Mucosa of descending colon (tissue), 3 donors: Measurements from ENCODE around the gene ZBTB7C. TPM values are rescaled to one million over a fixed set of nuclear protein-coding genes. Genes with fewer than 3 reads are reported as not detected.

Source experiments
- ATAC-seq: fragments of 200-7000 bp; cut with Tn5 transposase; one replicate; pipeline ENCODE4 v1.9.1; 2020; ENCODE audit warnings: mild to moderate bottlenecking, moderate library complexity
- DNase-seq, 3 donors: peaks; one replicate each; pipeline ENCODE4 v3.0.0-alpha.2; 2020
- H3K36me3 ChIP-seq: fragments of 200-600 bp; one replicate; pipeline ENCODE4 v1.8.0; 2021; ENCODE audit warnings: low read depth, mild to moderate bottlenecking
- H3K4me1 ChIP-seq: fragments of 200-600 bp; one replicate; pipeline ENCODE4 v1.8.0; 2021; ENCODE audit warnings: low read depth, mild to moderate bottlenecking
- H3K4me3 ChIP-seq: fragments of 200-600 bp; one replicate; pipeline ENCODE4 v1.8.0; 2021; ENCODE audit warnings: mild to moderate bottlenecking
- H3K9me3 ChIP-seq: fragments of 200-600 bp; one replicate; pipeline ENCODE4 v1.8.0; 2021; ENCODE audit warnings: mild to moderate bottlenecking
- intact Hi-C, 2 donors: fragments of 100-400 bp; cut with DNase I in 1 of 2; cut with micrococcal nuclease in 1 of 2; formaldehyde crosslinking; loops; one replicate each; pipeline versions ENCODE4 v1.11.0 to v1.11.1; 2022; cut with DNase I, micrococcal nuclease
- total RNA-seq, 3 donors: library from RNA; stranded (reverse); fragmentation: NEBNext Ultra II Directional in 2 of 3; extraction: Animal tissue kit (Norgen Biotek cat#: 25700) in 2 of 3; gene quantifications; one replicate each; pipeline versions ENCODE4 v1.2.1 to v1.2.4, GENCODE V29; 2021 to 2023
- TF ChIP-seq, protein P1 (sequence below): fragments of 200-600 bp; IDR thresholded peaks from one replicate; pipeline ENCODE4 v1.8.0; 2022; ENCODE audit warnings: antibody characterized with exemption, mild to moderate bottlenecking
- donor health status: DM: no; HTN: no; CAD: no; lungs with moderate emphysema.
- donor health status: DM: no; HTN: no; CAD: no.
- donor health status: DM: no; HTN: yes; CAD: no.

ZBTB7C gene
- total RNA-seq, 3 donors from 2014 or later: 20.8 to 56.6 (median 38.2) TPM

DNA sequence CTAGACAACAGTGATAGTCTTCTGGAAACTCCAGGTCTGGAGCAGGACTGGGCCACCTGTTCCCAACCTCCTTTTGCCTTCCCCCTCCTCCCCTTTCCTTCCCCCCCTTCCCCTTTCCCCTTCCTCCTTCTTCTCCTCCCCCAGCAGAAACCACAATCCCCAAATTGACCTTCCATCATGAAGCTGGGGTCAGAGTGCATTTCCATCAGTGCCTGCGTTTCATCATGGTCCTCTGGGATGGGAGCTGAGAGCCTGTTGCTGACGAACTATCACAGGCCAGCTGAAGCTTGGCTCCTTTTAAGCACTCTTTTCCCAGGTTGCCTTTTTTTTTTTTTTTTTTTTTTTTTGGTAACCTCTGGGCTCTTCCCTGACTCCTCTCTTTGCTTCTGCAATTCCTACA lies 426.1 kb downstream of the ZBTB7C start:
- H3K4me1 ChIP-seq: peaks cover 2% of the 10 kb centered on the region
- TF ChIP-seq, protein P1, sequence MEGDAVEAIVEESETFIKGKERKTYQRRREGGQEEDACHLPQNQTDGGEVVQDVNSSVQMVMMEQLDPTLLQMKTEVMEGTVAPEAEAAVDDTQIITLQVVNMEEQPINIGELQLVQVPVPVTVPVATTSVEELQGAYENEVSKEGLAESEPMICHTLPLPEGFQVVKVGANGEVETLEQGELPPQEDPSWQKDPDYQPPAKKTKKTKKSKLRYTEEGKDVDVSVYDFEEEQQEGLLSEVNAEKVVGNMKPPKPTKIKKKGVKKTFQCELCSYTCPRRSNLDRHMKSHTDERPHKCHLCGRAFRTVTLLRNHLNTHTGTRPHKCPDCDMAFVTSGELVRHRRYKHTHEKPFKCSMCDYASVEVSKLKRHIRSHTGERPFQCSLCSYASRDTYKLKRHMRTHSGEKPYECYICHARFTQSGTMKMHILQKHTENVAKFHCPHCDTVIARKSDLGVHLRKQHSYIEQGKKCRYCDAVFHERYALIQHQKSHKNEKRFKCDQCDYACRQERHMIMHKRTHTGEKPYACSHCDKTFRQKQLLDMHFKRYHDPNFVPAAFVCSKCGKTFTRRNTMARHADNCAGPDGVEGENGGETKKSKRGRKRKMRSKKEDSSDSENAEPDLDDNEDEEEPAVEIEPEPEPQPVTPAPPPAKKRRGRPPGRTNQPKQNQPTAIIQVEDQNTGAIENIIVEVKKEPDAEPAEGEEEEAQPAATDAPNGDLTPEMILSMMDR: no peak
- no peaks in the 10 kb centered on the region for H3K9me3 ChIP-seq
- no peak for DNase-seq
- intact Hi-C loops: no loop called here
- no peaks in the 10 kb centered on the region for H3K36me3 ChIP-seq
- no peak overlapping the region for H3K4me3 ChIP-seq
- no peak for ATAC-seq

DNA sequence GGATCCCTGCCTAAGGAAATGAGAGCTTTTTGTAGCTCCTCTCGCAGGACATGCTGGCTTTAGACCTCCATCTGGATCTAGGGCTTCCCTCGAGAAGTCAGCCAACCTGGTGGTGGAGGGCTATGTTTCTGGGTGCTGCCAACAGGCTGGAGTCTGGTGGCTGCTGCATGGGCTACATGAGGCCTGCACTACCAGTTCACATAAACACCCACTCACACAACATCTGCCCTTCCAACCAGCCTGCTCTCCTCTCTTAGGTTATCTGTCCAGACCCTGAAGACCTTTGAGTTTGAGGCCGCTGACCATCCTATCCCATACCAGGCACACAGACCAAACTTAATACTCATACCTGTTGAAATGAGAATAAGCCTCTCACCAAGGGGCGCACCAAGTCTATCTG lies 427.4 kb downstream of the ZBTB7C start:
- intact Hi-C loops: no loop called here
- Histone ChIP-seq H3K4me1 (peaks cover 2% of the 10 kb centered on the region), H3K4me3 (no peak overlapping the region), H3K36me3 (no peaks in the 10 kb centered on the region), H3K9me3 (no peaks in the 10 kb centered on the region)
- TF ChIP-seq, protein P1: no peak
- DNase-seq (no peak), ATAC-seq (no peak)

DNA sequence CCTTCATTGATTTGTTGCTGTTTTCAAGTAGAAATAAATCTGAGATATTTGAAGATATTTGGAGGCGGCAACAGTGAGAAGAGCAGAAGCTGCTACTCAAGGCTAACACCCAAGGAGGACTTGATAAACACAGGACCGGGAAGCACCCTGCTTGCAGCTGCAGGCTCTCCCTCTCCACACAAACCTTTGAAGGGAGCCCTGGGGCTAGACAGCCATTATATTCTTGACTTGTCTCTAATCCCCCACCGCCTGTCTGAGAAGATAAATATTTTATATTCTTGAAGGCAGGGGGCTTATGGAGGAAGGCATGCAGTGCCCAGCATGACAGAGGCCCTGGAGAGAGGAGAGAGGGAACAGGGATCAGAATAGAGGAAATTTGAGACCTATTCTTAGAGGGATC lies 427.9 kb downstream of the ZBTB7C start:
- ATAC-seq (no peak), DNase-seq (no peak)
- TF ChIP-seq, protein P1: no peak
- intact Hi-C loops: no loop called here
- H3K4me1 ChIP-seq: no peaks in the 10 kb centered on the region
- no peaks in the 10 kb centered on the region for H3K9me3 ChIP-seq
- H3K36me3 ChIP-seq: no peaks in the 10 kb centered on the region
- no peak overlapping the region for H3K4me3 ChIP-seq

- intact Hi-C loops: no loop called here
- Histone ChIP-seq H3K4me1 (no peaks in the 10 kb centered on the region), H3K36me3 (no peaks in the 10 kb centered on the region), H3K9me3 (no peaks in the 10 kb centered on the region), H3K4me3 (no peak overlapping the region)
- DNase-seq: no peak
- ATAC-seq: no peak
- TF ChIP-seq, protein P1: no peak
Measured at GRCh38 chr18:47979611-47980200, 429.5 kb downstream of the ZBTB7C start.

DNA sequence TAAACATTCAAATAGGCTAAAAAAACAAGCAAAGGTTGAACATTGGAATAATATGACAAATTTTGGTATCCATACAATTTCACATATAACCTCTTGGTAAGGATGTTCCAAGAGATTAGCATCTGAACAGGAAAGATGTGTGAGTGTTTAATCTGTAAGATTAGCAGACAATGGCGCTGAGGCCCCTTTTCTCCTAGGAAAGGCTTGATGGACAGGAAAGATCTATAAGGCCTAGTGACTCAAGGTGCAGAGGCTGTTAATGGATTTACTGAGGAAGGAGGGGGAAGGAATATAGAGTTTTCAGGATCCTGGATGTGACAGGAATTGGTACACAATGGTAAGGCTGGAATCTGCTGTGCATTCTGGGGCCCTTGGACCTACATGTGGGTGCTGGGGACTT lies 430.6 kb downstream of the ZBTB7C start:
- Histone ChIP-seq H3K9me3 (no peaks in the 10 kb centered on the region), H3K4me1 (no peaks in the 10 kb centered on the region), H3K4me3 (no peak overlapping the region), H3K36me3 (no peaks in the 10 kb centered on the region)
- no peak for DNase-seq
- no peak for ATAC-seq
- intact Hi-C loops: no loop called here
- TF ChIP-seq, protein P1: no peak

GRCh38 chr18:47978141-47978540 lies 431.0 kb downstream of the ZBTB7C start:
- H3K36me3 ChIP-seq: no peaks in the 10 kb centered on the region
- intact Hi-C loops: no loop called here
- TF ChIP-seq, protein P1: no peak
- H3K9me3 ChIP-seq: no peaks in the 10 kb centered on the region
- H3K4me3 ChIP-seq: no peak overlapping the region
- no peak for ATAC-seq
- DNase-seq: no peak
- H3K4me1 ChIP-seq: no peaks in the 10 kb centered on the region
